Left ventricle myocardium superior (tissue), 1 donor: ENCODE data around the gene FAM149B1. TPM values are rescaled to one million over a fixed set of nuclear protein-coding genes. Genes with fewer than 3 reads are reported as not detected.
"Not testable (repeated sequence)": the region's sequence is repeated elsewhere in the genome, so short reads cannot be mapped to it uniquely, and the experiment has no call there.

Source experiments
- ATAC-seq: fragments of 200-7000 bp; cut with Tn5 transposase; one replicate; pipeline ENCODE4 v1.9.1; 2020; ENCODE audit warnings: mild to moderate bottlenecking, moderate library complexity
- DNase-seq: peaks from one replicate; pipeline ENCODE4 v3.0.0-alpha.2; 2020
- intact Hi-C: fragments of 100-400 bp; cut with micrococcal nuclease; formaldehyde crosslinking; loops from one replicate; pipeline ENCODE4 v1.11.0; 2022
- total RNA-seq: library from RNA; stranded (reverse); fragmentation: NEBNext Ultra II Directional; extraction: Animal tissue kit (Norgen Biotek cat#: 25700); gene quantifications from one replicate; pipeline ENCODE4 v1.2.1, GENCODE V29; 2021
- donor health status: DM: no; HTN: yes; CAD: no; lungs with severe emphysema.

Gene FAM149B1
- total RNA-seq, 1 donor from 2014 or later: 13.8 TPM

GRCh38 chr10:73225518-73225917 lies 57.6 kb downstream of the FAM149B1 start:
- ATAC-seq: no peak
- intact Hi-C loops: no loop called here
- no peak for DNase-seq

GRCh38 chr10:73226663-73227062 lies 58.7 kb downstream of the FAM149B1 start:
- DNase-seq: no peak
- intact Hi-C loops: no loop called here
- no peak for ATAC-seq

- intact Hi-C loops: no loop called here
- no peak for DNase-seq
- no peak for ATAC-seq
Measured at GRCh38 chr10:73228247-73228646, 60.3 kb downstream of the FAM149B1 start.

GRCh38 chr10:73229567-73229966 lies 61.6 kb downstream of the FAM149B1 start:
- intact Hi-C loops: no loop called here
- DNase-seq: no peak
- ATAC-seq: no peak

GRCh38 chr10:73232887-73233286 lies 65.0 kb downstream of the FAM149B1 start:
- intact Hi-C loops: no loop called here
- no peak for DNase-seq
- no peak for ATAC-seq

DNA sequence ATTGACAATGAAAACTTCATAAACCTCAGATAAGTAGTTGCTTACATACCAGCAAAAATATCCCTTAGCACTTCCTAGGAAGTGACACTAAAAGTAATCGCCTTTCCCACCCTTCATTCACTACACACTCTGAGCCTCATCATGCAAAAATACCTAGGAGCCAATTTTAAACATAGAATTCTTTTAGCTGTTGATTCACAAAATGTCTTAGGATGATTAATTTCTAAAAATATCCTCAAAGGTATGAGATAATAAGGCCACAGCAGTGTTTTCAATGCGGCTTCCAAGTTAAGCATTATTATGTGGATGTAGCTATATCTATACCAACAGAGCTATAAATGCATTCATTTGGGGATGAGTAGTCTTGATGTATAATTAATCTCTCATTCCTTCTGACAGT lies 66.0 kb downstream of the FAM149B1 start:
- no peak for DNase-seq
- intact Hi-C loops: no loop called here
- ATAC-seq: peak; percentile 36

- no peak for DNase-seq
- peak; percentile 57 for ATAC-seq
Measured at GRCh38 chr10:73234695-73235094, 66.8 kb downstream of the FAM149B1 start.

GRCh38 chr10:73238990-73239566 lies 71.2 kb downstream of the FAM149B1 start:
- intact Hi-C loops: no loop called here
- no peak for ATAC-seq
- DNase-seq: no peak

More at GRCh38 chr10:73234695-73235094, 66.8 kb downstream of the FAM149B1 start:
- intact Hi-C loops: no loop called here

GRCh38 chr10:73239908-73240307 lies 72.0 kb downstream of the FAM149B1 start:
- intact Hi-C loops: no loop called here
- no peak for ATAC-seq
- DNase-seq: no peak

DNA sequence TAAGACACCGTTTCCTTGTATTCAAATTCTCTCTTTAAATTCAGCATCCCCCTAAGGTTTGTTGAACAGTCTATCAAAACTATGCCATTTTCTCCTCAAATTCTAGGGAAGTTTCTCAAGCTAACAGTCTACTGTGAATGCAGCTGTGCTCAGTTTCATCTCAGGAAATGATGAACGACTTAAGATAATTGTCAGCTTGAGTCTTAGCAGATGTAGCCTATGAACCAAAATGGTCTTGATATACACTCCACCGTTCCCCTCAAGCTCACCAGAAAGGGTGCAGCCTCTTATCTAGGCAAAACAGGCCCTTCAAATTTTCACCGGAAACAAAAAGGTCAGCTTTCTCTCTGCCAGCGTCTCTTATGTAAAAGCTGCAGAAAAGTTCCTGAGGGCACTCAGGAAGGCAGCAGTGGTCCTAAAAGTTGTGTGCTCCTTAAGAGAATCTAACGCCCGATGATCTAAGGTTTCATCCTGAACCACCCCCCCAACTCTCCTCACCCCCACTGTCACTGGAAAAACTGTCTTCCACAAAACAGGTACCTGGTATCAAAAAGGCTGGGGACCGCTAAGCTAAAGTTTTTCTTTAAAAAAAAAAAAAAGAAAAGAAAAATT lies 77.1 kb downstream of the FAM149B1 start:
- intact Hi-C loops: no loop called here

DNA sequence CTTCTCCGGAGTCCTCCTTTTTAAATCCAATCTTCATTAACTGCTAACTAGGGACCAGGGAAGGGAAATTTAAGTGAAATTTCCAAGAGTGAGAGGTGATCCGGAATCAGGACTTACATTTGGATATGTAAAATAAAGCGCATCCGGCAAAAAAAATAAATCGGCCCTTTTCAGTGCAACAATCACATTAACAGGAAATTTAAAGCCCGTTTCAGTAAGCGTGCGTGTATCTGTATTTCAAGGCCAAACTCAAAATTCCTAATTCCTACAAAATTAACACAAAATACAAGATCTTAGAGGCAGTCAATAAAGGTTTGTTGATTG lies 78.4 kb downstream of the FAM149B1 start:
- ATAC-seq: no peak
- DNase-seq: no peak
- intact Hi-C loops: no loop called here

More for the DNA sequence above, 77.1 kb downstream of the FAM149B1 start:
- DNase-seq (no peak), ATAC-seq (no peak)

- intact Hi-C loops: no loop called here
- ATAC-seq (peak; percentile 95), DNase-seq (peak; percentile 99)
Measured at GRCh38 chr10:73246646-73247508, 79.0 kb downstream of the FAM149B1 start, which contains the start of gene DNAJC9. Gene DNAJC9 (minus strand): TSS chr10:73247255. CDS start chr10:73247189, 66 bp downstream.

DNA sequence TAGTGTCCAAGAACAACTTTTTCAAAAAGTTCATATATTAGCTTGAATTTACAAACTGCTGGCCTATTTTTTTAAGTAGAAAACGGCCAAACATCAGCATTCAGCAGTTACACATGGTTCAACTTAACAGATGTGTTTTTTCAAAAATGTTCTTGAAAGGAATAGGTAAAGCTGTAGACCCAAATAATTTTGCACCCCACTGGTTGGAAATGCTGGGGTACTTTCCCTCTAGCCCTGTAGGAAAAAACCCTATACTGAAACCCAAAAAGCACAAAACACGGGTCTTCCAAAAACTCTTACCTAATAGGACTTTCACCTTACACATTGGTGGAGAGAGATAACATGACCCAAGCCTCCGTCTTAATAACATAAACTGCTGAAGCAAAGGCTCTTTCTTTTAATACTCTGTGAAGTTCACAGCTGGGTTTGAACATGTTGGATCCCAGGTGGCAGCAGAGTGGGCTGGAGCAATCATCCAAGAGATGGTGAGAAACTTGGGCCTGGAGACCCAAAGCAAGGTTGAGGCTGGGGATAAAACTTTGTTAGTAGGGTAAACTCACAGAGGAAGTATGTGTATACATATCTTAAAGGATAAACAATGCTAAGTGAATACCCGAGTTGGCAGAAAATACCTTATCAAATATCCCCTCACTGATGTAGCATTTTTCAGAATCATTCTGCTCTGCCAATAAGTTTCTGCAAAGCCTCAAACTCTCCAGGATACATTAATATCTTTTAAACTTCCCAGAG lies 79.8 kb downstream of the FAM149B1 start:
- ATAC-seq (no peak), DNase-seq (no peak)
- intact Hi-C loops: no loop called here

DNA sequence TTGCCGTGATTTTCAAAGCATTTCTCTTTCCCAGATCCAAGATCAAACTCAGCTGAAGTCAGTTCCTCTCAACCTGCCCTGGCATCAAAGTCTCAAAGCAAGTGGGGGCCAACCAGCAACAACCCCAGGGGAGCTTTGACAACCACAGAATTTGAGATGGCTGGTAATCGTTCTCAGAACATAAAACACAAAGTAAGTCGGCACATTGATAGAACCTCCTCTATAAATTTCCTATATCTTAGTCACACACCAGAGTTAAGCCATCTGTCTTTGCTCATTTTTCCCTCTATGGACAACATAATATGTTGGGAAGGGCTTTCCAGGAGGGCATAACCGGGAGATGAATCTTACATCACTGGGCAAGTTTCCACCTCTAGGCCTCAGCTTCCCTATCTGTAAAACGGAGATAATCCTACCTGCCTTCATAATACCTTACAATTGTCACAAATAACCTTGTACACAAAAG lies 80.4 kb downstream of the FAM149B1 start:
- intact Hi-C loops: no loop called here
- ATAC-seq (no peak), DNase-seq (no peak)

DNA sequence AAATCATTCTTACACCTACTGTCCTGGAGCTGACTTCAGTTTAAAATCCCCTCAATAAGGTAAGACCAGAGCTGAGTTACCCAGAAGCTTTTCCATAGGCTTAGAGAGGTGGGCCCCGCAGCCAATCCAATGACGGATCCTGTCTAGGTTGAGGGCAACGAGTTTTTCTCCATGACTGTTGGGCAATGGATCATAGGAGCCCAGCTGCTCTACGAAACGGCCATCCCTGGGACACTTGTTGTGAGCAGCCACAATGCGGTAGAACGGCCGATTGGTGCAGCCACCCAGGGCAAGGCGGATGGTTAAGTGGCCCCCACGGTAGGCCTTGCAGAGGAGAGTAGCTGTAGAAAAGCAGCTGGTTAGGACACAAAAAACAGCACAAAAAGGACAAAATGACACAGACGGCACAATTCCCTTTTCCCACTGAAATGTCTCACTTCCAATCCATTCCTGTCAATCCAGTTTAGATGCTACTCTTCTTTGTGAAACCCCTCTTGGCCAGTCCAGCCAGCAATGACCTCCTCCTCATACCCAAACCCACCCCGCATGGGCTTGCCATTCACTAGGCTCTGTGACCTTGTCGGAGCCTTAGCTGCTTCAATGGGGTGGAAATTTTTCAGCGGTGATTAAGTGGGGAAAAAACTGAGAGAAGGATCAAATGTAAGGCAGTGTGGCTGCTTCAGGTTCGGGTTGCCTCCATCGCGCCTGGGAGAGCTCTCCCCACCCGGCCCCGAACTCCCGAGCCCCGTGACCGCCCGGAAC lies 83.9 kb downstream of the FAM149B1 start:
- intact Hi-C loops: no loop called here
- DNase-seq (no peak), ATAC-seq (peak; percentile 68)

GRCh38 chr10:73252445-73253224 lies 84.7 kb downstream of the FAM149B1 start, which contains the start of gene MRPS16:
Gene MRPS16 (minus strand): TSS chr10:73252644. CDS start chr10:73252482, 162 bp downstream.
- intact Hi-C loops: no loop called here
- ATAC-seq: peak; percentile 98
- peak; percentile 93 for DNase-seq

GRCh38 chr10:73253225-73253555 lies 85.3 kb downstream of the FAM149B1 start:
- DNase-seq: no peak
- ATAC-seq: peak; percentile 2
- intact Hi-C loops: no loop called here

GRCh38 chr10:73258612-73259011 lies 90.7 kb downstream of the FAM149B1 start:
- ATAC-seq, intact Hi-C loops, DNase-seq: not testable (repeated sequence)
